ENCODE results near the gene FAM204A.

The FAM204A gene

DNA sequence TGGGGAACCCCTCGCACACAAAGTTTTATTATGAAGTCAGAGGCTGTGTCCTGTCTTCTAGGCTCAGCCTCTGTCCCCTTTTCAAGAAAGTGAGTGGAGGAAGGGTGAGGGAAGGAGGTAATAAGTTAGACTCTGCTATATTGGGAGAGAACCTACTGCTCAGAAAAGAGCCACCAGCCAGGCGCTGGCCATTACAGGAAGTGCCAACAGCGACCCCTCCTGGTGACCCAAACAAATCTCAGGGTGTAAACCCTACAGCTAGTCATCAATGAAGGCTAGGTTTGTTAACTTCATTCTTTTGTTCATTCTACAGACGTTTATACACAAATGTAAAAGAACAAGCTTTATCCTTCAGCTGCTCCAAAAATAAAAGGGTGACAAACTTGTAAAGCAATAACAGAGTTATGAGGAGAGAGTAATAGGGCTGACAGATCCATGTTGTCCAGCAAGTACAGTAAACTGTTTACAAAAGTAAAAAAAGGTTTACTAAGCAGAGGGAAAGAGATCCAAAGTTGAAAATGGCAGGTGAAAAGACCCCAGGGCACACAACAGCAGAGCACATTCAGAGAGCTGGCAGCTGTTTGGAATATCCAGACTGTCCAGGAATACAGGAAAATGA, 82.7 kb downstream of the FAM204A start:
- Histone ChIP-seq H3K9me3 (ENCODE audit: control insufficient read depth, low read length) (no peaks in the 10 kb centered on the region), H3K27me3 (replicated peaks; ENCODE audit: control insufficient read depth, insufficient read depth, low read length) (peaks cover 3% of the 10 kb centered on the region), H3K4me1 (ENCODE audit: control insufficient read depth, insufficient read depth, low read length) (no peaks in the 10 kb centered on the region), H3K36me3 (ENCODE audit: control insufficient read depth, insufficient read depth, low read length, severe bottlenecking) (no peaks in the 10 kb centered on the region), H3K4me3 (ENCODE audit: low read length) (no peak overlapping the region), H3K9ac (ENCODE audit: low read length) (no peak overlapping the region)
- peak; percentile 38 for DNase-seq (ENCODE audit: low read depth)

DNA sequence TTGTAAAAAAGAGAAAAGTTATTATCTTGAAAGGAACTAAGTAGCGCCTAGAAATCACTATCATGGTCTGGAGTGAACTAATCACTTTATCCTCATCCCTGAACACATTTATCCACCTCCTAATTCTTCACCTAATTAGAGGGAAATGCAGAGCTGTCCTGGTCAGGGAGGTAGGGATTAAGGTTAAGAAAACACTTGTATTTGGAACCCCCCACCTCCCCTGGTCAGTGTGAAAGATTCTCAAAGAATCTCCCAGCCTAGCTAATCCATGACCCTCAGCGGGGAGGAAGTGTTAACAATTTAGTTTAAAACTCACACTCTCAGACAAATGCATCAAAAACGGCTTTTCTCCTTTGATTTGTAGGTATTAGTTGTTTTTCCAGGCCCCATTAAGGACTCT, 83.8 kb downstream of the FAM204A start:
- DNase-seq (ENCODE audit: low read depth), result no peak

DNA sequence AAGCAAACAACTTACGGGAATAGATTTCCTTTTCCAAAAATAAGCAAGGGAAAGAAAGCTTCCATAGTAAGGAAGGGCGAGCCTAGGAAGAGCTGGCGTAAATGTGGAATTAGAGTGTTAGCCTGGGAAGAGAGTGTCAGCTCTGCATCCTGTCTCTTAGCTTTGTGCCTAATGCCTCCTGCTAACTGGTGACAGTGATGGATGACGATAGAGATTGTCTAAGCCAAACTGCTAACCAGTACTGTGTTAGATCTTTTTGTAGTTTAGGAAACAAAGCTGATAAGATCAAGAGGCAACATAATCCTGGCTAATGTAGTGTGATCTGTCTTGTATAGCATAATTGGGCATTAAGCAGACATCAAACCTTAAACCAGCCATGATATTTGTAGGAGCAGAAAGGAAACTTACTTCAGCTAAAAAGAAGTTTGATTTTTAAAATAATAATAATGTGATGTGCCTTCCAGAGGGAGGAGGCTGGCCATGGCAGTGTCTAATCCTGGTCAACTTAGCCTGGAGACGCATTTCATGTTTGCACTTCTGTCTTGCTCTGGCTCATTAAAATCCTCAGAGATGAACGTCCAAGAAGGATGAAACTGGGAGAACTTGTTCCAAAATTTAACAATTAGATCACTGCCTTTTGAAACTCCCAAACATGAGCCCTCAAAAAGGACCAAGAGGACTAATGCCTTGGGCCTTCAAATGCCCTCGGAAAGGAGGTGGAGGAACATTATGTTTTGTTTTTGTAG, 85.1 kb downstream of the FAM204A start:
- H3K9ac ChIP-seq (ENCODE audit: low read length), result no peak overlapping the region
- H3K9me3 ChIP-seq (ENCODE audit: control insufficient read depth, low read length), result no peaks in the 10 kb centered on the region
- DNase-seq (ENCODE audit: low read depth), result no peak
- no peak overlapping the region for H3K4me3 ChIP-seq (ENCODE audit: low read length)
- no peaks in the 10 kb centered on the region for H3K36me3 ChIP-seq (ENCODE audit: control insufficient read depth, insufficient read depth, low read length, severe bottlenecking)
- peaks cover 5% of the 10 kb centered on the region for H3K27me3 ChIP-seq (replicated peaks; ENCODE audit: control insufficient read depth, insufficient read depth, low read length)
- no peaks in the 10 kb centered on the region for H3K4me1 ChIP-seq (ENCODE audit: control insufficient read depth, insufficient read depth, low read length)

More for the DNA sequence above, 83.8 kb downstream of the FAM204A start:
- Histone ChIP-seq H3K9me3 (ENCODE audit: control insufficient read depth, low read length) (no peaks in the 10 kb centered on the region), H3K9ac (ENCODE audit: low read length) (no peak overlapping the region), H3K4me1 (ENCODE audit: control insufficient read depth, insufficient read depth, low read length) (no peaks in the 10 kb centered on the region), H3K36me3 (ENCODE audit: control insufficient read depth, insufficient read depth, low read length, severe bottlenecking) (no peaks in the 10 kb centered on the region), H3K27me3 (replicated peaks; ENCODE audit: control insufficient read depth, insufficient read depth, low read length) (peaks cover 7% of the 10 kb centered on the region), H3K4me3 (ENCODE audit: low read length) (no peak overlapping the region)

DNA sequence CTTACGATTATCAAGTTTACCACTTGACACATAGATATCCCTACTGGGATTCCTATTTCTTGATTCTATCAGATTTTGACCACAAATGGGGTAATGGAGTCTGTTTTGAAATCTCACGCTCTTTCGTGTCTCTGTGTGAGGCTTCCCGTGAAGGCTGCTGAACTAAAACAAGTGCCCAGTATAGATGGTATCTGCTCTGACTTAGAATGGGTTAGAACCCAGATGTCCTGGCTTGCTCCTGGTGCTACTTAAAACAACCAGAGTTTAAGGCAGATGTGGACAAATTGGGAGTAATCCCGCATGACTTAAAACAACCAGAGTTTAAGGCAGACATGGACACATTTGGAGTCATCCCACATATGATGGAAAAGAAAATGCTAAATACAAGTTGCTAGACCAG, 85.9 kb downstream of the FAM204A start:
- Histone ChIP-seq H3K4me1 (ENCODE audit: control insufficient read depth, insufficient read depth, low read length) (no peaks in the 10 kb centered on the region), H3K27me3 (replicated peaks; ENCODE audit: control insufficient read depth, insufficient read depth, low read length) (peaks cover 4% of the 10 kb centered on the region), H3K4me3 (ENCODE audit: low read length) (no peak overlapping the region), H3K9me3 (ENCODE audit: control insufficient read depth, low read length) (no peaks in the 10 kb centered on the region), H3K9ac (ENCODE audit: low read length) (no peak overlapping the region), H3K36me3 (ENCODE audit: control insufficient read depth, insufficient read depth, low read length, severe bottlenecking) (no peaks in the 10 kb centered on the region)
- DNase-seq (ENCODE audit: low read depth), result no peak

DNA sequence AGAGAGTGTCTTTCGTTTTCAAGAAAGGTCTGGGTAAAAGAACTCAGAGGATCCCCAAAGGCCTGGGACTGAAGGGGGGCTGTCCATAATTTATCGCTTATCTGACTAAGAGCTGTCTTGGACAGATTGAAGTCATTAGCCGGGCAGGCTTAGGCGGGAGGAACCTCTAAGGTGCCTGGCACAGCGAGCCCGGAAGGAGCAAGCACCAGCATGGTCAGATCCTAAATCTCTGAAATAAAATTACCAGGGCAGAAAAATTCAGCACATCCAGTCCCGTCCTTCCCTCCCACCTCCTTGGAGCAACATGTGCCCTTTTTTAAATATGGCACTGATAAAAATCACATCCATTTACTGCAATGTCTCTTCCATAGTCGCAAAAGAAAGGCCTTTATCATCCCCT, 86.8 kb downstream of the FAM204A start:
- peaks cover 4% of the 10 kb centered on the region for H3K27me3 ChIP-seq (replicated peaks; ENCODE audit: control insufficient read depth, insufficient read depth, low read length)
- no peak for DNase-seq (ENCODE audit: low read depth)
- no peaks in the 10 kb centered on the region for H3K4me1 ChIP-seq (ENCODE audit: control insufficient read depth, insufficient read depth, low read length)
- no peak overlapping the region for H3K4me3 ChIP-seq (ENCODE audit: low read length)
- H3K9ac ChIP-seq (ENCODE audit: low read length), result no peak overlapping the region
- H3K36me3 ChIP-seq (ENCODE audit: control insufficient read depth, insufficient read depth, low read length, severe bottlenecking), result no peaks in the 10 kb centered on the region
- no peaks in the 10 kb centered on the region for H3K9me3 ChIP-seq (ENCODE audit: control insufficient read depth, low read length)

DNA sequence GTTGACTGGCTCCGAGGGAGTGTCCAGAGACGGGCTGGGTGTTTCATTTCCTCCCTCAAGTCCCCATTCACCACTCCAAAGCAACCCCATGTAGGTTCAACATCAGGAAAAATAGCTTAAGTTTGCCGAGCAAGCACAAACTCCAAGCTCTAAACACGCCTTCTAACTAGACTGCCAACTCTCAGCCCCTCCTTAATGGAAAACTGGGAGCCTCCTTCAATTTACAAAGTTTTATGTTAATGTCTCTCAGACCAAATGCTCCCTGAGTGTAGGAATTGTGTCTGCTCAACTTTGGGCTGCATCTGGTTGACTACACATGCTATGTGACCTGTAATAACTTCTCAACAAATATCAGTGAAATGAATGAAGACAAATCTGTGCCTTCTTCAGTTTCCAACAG, 87.5 kb downstream of the FAM204A start:
- Histone ChIP-seq H3K9me3 (ENCODE audit: control insufficient read depth, low read length) (no peaks in the 10 kb centered on the region), H3K27me3 (replicated peaks; ENCODE audit: control insufficient read depth, insufficient read depth, low read length) (peaks cover 4% of the 10 kb centered on the region)

DNA sequence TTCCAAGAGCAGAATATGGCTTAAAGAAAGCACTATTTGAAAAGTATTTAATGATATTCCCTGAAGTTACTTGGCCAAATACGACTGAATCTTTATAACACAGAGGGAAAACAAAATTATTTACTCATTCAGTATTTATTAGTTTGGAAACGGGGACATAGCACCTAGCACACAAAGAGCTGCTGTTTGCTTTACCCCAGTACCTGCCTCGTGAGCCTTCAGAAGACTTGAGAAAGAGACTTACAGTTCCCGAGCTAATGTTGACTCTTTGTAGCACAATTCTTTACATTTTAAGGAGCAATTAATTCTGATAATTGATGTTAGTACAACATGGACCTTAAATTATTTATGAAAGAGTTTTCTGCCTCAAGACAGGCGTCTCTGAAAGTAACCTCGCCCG, 88.7 kb downstream of the FAM204A start:
- Histone ChIP-seq H3K9ac (ENCODE audit: low read length) (no peak overlapping the region), H3K4me1 (ENCODE audit: control insufficient read depth, insufficient read depth, low read length) (no peaks in the 10 kb centered on the region), H3K36me3 (ENCODE audit: control insufficient read depth, insufficient read depth, low read length, severe bottlenecking) (no peaks in the 10 kb centered on the region), H3K4me3 (ENCODE audit: low read length) (no peak overlapping the region), H3K27me3 (replicated peaks; ENCODE audit: control insufficient read depth, insufficient read depth, low read length) (peaks cover 8% of the 10 kb centered on the region), H3K9me3 (ENCODE audit: control insufficient read depth, low read length) (no peaks in the 10 kb centered on the region)
- no peak for DNase-seq (ENCODE audit: low read depth)

More for the DNA sequence above, 87.5 kb downstream of the FAM204A start:
- no peak overlapping the region for H3K4me3 ChIP-seq (ENCODE audit: low read length)
- no peaks in the 10 kb centered on the region for H3K4me1 ChIP-seq (ENCODE audit: control insufficient read depth, insufficient read depth, low read length)
- DNase-seq (ENCODE audit: low read depth), result no peak
- no peaks in the 10 kb centered on the region for H3K36me3 ChIP-seq (ENCODE audit: control insufficient read depth, insufficient read depth, low read length, severe bottlenecking)
- H3K9ac ChIP-seq (ENCODE audit: low read length), result no peak overlapping the region

DNA sequence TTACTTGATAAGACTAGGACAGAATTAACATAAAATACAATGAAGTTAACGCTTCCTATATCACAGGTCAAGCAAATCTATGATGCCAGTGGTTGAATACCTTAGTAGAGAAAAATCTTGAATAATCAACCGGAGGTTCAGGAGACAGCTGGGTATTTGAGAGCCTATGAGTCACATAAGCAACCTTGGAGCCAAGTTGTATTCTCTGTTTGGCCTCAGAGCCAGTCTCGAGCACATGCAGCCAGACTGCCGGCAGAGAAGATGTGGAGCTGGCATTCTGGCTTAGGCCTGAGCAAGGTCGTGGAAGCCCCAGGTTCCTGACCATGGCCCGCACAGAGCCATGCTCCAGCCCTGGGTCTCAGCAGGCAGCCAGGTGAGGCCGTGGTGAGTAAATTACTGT, 90.3 kb downstream of the FAM204A start:
- no peak overlapping the region for H3K4me3 ChIP-seq (ENCODE audit: low read length)
- no peaks in the 10 kb centered on the region for H3K9me3 ChIP-seq (ENCODE audit: control insufficient read depth, low read length)
- H3K4me1 ChIP-seq (ENCODE audit: control insufficient read depth, insufficient read depth, low read length), result no peaks in the 10 kb centered on the region
- H3K36me3 ChIP-seq (ENCODE audit: control insufficient read depth, insufficient read depth, low read length, severe bottlenecking), result no peaks in the 10 kb centered on the region
- no peak overlapping the region for H3K9ac ChIP-seq (ENCODE audit: low read length)
- H3K27me3 ChIP-seq (replicated peaks; ENCODE audit: control insufficient read depth, insufficient read depth, low read length), result peaks cover 16% of the 10 kb centered on the region
- DNase-seq (ENCODE audit: low read depth), result no peak

DNA sequence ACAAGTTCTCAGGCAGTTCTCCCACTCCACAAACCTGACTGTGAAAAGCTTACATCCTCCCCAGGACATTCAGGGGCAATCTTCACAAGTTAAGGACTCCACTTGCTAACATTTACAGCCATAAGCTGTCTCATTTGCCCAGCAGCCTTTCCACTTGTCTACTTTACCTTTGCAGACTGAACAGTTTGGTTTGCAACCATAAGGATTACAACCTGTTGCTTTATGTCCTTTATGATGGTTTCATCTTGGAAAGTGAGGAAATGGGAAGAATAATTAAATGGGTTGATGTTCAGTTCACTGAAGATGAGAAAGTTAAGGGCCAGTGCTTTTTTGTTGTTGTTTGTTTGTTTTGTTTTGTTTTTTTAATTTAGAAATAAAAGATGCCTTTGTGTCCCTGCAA, 92.4 kb downstream of the FAM204A start:
- peaks cover 31% of the 10 kb centered on the region for H3K27me3 ChIP-seq (replicated peaks; ENCODE audit: control insufficient read depth, insufficient read depth, low read length)
- DNase-seq (ENCODE audit: low read depth), result no peak
- no peaks in the 10 kb centered on the region for H3K4me1 ChIP-seq (ENCODE audit: control insufficient read depth, insufficient read depth, low read length)
- no peak overlapping the region for H3K4me3 ChIP-seq (ENCODE audit: low read length)
- H3K36me3 ChIP-seq (ENCODE audit: control insufficient read depth, insufficient read depth, low read length, severe bottlenecking), result no peaks in the 10 kb centered on the region
- no peak overlapping the region for H3K9ac ChIP-seq (ENCODE audit: low read length)
- no peaks in the 10 kb centered on the region for H3K9me3 ChIP-seq (ENCODE audit: control insufficient read depth, low read length)
